HFF-Myc (cell line): ENCODE data around the gene CCDC60.

Experiments
- DNase-seq: peaks from one replicate; pipeline ENCODE4 v3.0.0-alpha.2; 2011; ENCODE audit warnings: low read depth; ENCODE audit errors: extremely low read depth
- H3K4me3 ChIP-seq: replicated peaks from 2 replicates; pipeline ENCODE4 v1.5.1; 2011; ENCODE audit warnings: low read depth, mild to moderate bottlenecking, control low read depth, low read length
- CTCF ChIP-seq: IDR thresholded peaks from 2 replicates; pipeline ENCODE4 v1.5.1; 2012; ENCODE audit warnings: mild to moderate bottlenecking, low read depth, low read length, control low read depth; ENCODE audit errors: missing control alignments

CCDC60 gene

GRCh38 chr12:119409043-119409442 is 74.5 kb downstream of the CCDC60 start:
- no peak for TF ChIP-seq CTCF
- no peak overlapping the region for H3K4me3 ChIP-seq
- DNase-seq, result no peak

GRCh38 chr12:119410396-119410795 is 75.9 kb downstream of the CCDC60 start:
- TF ChIP-seq CTCF, result no peak

GRCh38 chr12:119412306-119412705 is 77.8 kb downstream of the CCDC60 start:
- no peak for DNase-seq
- no peak for TF ChIP-seq CTCF
- H3K4me3 ChIP-seq, result no peak overlapping the region

More at GRCh38 chr12:119410396-119410795, 75.9 kb downstream of the CCDC60 start:
- no peak overlapping the region for H3K4me3 ChIP-seq
- DNase-seq, result no peak

GRCh38 chr12:119412811-119413794 is 78.6 kb downstream of the CCDC60 start:
- peak; percentile 54 for TF ChIP-seq CTCF
- H3K4me3 ChIP-seq, result no peak overlapping the region
- DNase-seq, result peak; percentile 3

- no peak overlapping the region for H3K4me3 ChIP-seq
- DNase-seq, result no peak
- TF ChIP-seq CTCF, result no peak
Measured at GRCh38 chr12:119415714-119416113, 81.2 kb downstream of the CCDC60 start.

GRCh38 chr12:119417440-119417839 is 82.9 kb downstream of the CCDC60 start:
- DNase-seq, result no peak
- no peak overlapping the region for H3K4me3 ChIP-seq
- TF ChIP-seq CTCF, result no peak

- H3K4me3 ChIP-seq, result no peak overlapping the region
- no peak for TF ChIP-seq CTCF
- DNase-seq, result no peak
Measured at GRCh38 chr12:119419381-119419780, 84.9 kb downstream of the CCDC60 start.
